ENCODE results near the gene PHYHIPL.

GRCh38 chr10:59129867-59130266 lies 46.6 kb upstream of the PHYHIPL start:
- TF ChIP-seq EZH2 (IDR thresholded peaks at IDR 0.05; ENCODE audit: borderline replicate concordance, low read length): no peak
- no peak for TF ChIP-seq CTCF (conservative IDR thresholded peaks at IDR 0.05 in 1 of 2, IDR thresholded peaks at IDR 0.05 in 1 of 2; ENCODE audit: extremely low read depth in 1 of 2, insufficient read depth in 1 of 2, low read depth in 1 of 2, low read length in 2 of 2)
